Liver (tissue), 9 donors: ENCODE results near the gene BCAP31. TPM values are rescaled to one million over a fixed set of nuclear protein-coding genes. Genes with fewer than 3 reads are reported as not detected.
"Not testable (repeated sequence)": the region's sequence is repeated elsewhere in the genome, so short reads cannot be mapped to it uniquely, and the experiment has no call there.

ENCODE experiments used
- DNase-seq: peaks from one replicate; pipeline ENCODE4 v3.0.0-alpha.2; 2017; ENCODE audit warnings: low spot score
- H3K27ac ChIP-seq, 2 donors: one replicate each; pipeline ENCODE4 v1.7.0; 2013; ENCODE audit warnings: inconsistent platforms in 2 of 2, low read length in 2 of 2, control low read depth in 1 of 2, low read depth in 1 of 2, mild to moderate bottlenecking in 1 of 2
- H3K27me3 ChIP-seq, 4 donors: one replicate each; pipeline versions ENCODE4 v1.6.1 to v1.7.0; 2013; ENCODE audit warnings: low read length in 3 of 4, inconsistent platforms in 1 of 4, mild to moderate bottlenecking in 1 of 4, moderate library complexity in 1 of 4; ENCODE audit not compliant: control insufficient read depth in 4 of 4, insufficient read depth in 4 of 4
- H3K36me3 ChIP-seq, 4 donors: one replicate each; pipeline versions ENCODE4 v1.6.1 to v1.7.0; 2013; ENCODE audit warnings: low read length in 3 of 4, mild to moderate bottlenecking in 3 of 4, low read depth in 1 of 4, moderate library complexity in 1 of 4; ENCODE audit not compliant: control insufficient read depth in 4 of 4, insufficient read depth in 3 of 4
- H3K4me1 ChIP-seq, 4 donors: one replicate each; pipeline versions ENCODE4 v1.6.1 to v1.7.0; 2013; ENCODE audit warnings: low read length in 3 of 4, mild to moderate bottlenecking in 3 of 4, moderate library complexity in 1 of 4; ENCODE audit not compliant: control insufficient read depth in 4 of 4, insufficient read depth in 4 of 4
- H3K4me3 ChIP-seq, 3 donors: one replicate each; pipeline versions ENCODE4 v1.6.1 to v1.7.0; 2013; ENCODE audit warnings: low read length in 3 of 3, control low read depth in 1 of 3, low read depth in 1 of 3, mild to moderate bottlenecking in 1 of 3
- H3K9ac ChIP-seq, 2 donors: one replicate each; pipeline ENCODE4 v1.7.0; 2013; ENCODE audit warnings: low read length in 2 of 2, mild to moderate bottlenecking in 2 of 2, moderate library complexity in 2 of 2, control low read depth in 1 of 2, low read depth in 1 of 2
- H3K9me3 ChIP-seq, 4 donors: one replicate each; pipeline versions ENCODE4 v1.6.1 to v1.7.0; 2013; ENCODE audit warnings: low read length in 3 of 4; ENCODE audit not compliant: control insufficient read depth in 4 of 4
- EGR1 ChIP-seq, 2 donors: IDR thresholded peaks; 2 replicates each; pipeline ENCODE4 v1.6.1; 2016 to 2018; ENCODE audit warnings: antibody characterized with exemption in 2 of 2, low read depth in 2 of 2
- FOXA1 ChIP-seq: IDR thresholded peaks from 2 replicates; pipeline ENCODE4 v1.6.1; 2016; ENCODE audit warnings: antibody characterized with exemption
- FOXA2 ChIP-seq: IDR thresholded peaks from 2 replicates; pipeline ENCODE4 v1.6.1; 2016; ENCODE audit warnings: antibody characterized with exemption
- GABPA ChIP-seq, 2 donors: IDR thresholded peaks in 1 of 2; conservative IDR thresholded peaks in 1 of 2; 2 replicates each; pipeline ENCODE4 v1.6.1; 2016; ENCODE audit warnings: antibody characterized with exemption in 2 of 2, mild to moderate bottlenecking in 1 of 2, moderate library complexity in 1 of 2
- HNF4A ChIP-seq, 2 donors: conservative IDR thresholded peaks; 2 replicates each; pipeline ENCODE4 v1.6.1; 2016; ENCODE audit warnings: antibody characterized with exemption in 2 of 2, mild to moderate bottlenecking in 2 of 2
- MAX ChIP-seq: IDR thresholded peaks from 2 replicates; pipeline ENCODE4 v1.6.1; 2016; ENCODE audit warnings: antibody characterized with exemption
- NR2F2 ChIP-seq: IDR thresholded peaks from 2 replicates; pipeline ENCODE4 v1.6.1; 2016; ENCODE audit warnings: antibody characterized with exemption
- RAD21 ChIP-seq, 2 donors: IDR thresholded peaks; 2 replicates each; pipeline ENCODE4 v1.6.1; 2016; ENCODE audit warnings: antibody characterized with exemption in 2 of 2, mild to moderate bottlenecking in 2 of 2
- REST ChIP-seq: IDR thresholded peaks from 2 replicates; pipeline ENCODE4 v1.6.1; 2016; ENCODE audit warnings: antibody characterized with exemption, mild to moderate bottlenecking
- SP1 ChIP-seq: IDR thresholded peaks from 2 replicates; pipeline ENCODE4 v1.6.1; 2018; ENCODE audit warnings: antibody characterized with exemption, mild to moderate bottlenecking
- TAF1 ChIP-seq: conservative IDR thresholded peaks from 2 replicates; pipeline ENCODE4 v1.6.1; 2016; ENCODE audit warnings: antibody characterized with exemption, mild to moderate bottlenecking
- YY1 ChIP-seq: IDR thresholded peaks from 2 replicates; pipeline ENCODE4 v1.6.1; 2016; ENCODE audit warnings: antibody characterized with exemption, mild to moderate bottlenecking
- WGBS: extraction: QIAGEN DNeasy Blood & Tissue Kit; methylation state at CpG from one replicate; pipeline ENCODE4 v1.1.7; 2013; 5-methylcytosine and 5-hydroxymethylcytosine counted together
- polyA plus RNA-seq, 2 donors: library from polyadenylated mRNA; stranded (reverse) in 1 of 2; unstranded in 1 of 2; fragments of 200-250 nt in 1 of 2; fragments of >200 nt in 1 of 2; fragmentation: Nextera tagmentation in 1 of 2; extraction: Ambion mirVana in 1 of 2; gene quantifications; one replicate each; pipeline versions ENCODE4 v1.2.1 to v1.2.3, GENCODE V29; 2013 to 2015
- total RNA-seq, 2 donors: library from RNA; depleted of rRNA; stranded (reverse); fragments of >200 nt; gene quantifications; one replicate each; pipeline ENCODE4 v1.2.3, GENCODE V29; 2014
- TF ChIP-seq, protein P1 (sequence below): IDR thresholded peaks from 2 replicates; pipeline ENCODE4 v1.6.1; 2016; ENCODE audit warnings: antibody characterized with exemption
- TF ChIP-seq, protein P2 (sequence below): fragments of 150-350 bp; IDR thresholded peaks from 2 replicates; pipeline ENCODE4 v1.5.1; 2017; ENCODE audit warnings: improper control_type of control experiment, low read depth, low read length; ENCODE audit not compliant: missing input control
- donor health status: healthy.
- donor health status: healthy.
- donor health status: healthy.
- donor health status: healthy.
- donor health status: healthy.

BCAP31 gene
- total and polyA plus RNA-seq, 4 donors, result 64.6 to 158 (median 119) TPM

DNA sequence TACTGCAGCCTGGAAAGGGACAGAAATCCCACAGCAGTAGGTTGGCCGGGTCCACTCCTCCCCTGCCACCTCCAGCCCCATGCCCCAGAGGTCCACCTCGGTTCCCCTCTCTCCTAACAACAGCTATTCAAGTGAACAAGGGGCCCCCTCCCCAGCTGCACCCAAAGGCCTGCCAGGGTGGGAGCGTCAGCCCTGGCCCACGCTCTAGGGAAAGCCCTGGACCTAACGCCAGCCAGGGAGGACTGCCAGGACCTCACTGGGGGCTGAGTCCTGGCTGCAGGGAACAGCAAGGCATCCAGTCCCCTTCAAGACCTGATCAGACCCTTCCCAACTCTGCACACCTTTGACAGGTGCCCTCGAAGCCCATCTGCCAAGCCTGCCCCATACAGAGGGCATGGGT lies 23.2 kb downstream of the BCAP31 start (continued):
- TF ChIP-seq, protein P1, sequence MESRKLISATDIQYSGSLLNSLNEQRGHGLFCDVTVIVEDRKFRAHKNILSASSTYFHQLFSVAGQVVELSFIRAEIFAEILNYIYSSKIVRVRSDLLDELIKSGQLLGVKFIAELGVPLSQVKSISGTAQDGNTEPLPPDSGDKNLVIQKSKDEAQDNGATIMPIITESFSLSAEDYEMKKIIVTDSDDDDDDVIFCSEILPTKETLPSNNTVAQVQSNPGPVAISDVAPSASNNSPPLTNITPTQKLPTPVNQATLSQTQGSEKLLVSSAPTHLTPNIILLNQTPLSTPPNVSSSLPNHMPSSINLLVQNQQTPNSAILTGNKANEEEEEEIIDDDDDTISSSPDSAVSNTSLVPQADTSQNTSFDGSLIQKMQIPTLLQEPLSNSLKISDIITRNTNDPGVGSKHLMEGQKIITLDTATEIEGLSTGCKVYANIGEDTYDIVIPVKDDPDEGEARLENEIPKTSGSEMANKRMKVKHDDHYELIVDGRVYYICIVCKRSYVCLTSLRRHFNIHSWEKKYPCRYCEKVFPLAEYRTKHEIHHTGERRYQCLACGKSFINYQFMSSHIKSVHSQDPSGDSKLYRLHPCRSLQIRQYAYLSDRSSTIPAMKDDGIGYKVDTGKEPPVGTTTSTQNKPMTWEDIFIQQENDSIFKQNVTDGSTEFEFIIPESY, result no peak
- no peak for TF ChIP-seq EGR1 (IDR thresholded peaks at IDR 0.05; ENCODE audit: low read depth in 2 of 2)
- no peak for TF ChIP-seq FOXA1

- no peak for TF ChIP-seq YY1
- no peak for TF ChIP-seq GABPA (IDR thresholded peaks at IDR 0.05 in 1 of 2, conservative IDR thresholded peaks at IDR 0.05 in 1 of 2)
- no peak for TF ChIP-seq NR2F2
- TF ChIP-seq TAF1, result no peak
- no peak for TF ChIP-seq FOXA2
- no peak for TF ChIP-seq RAD21 (IDR thresholded peaks at IDR 0.05)
- TF ChIP-seq FOXA1, result no peak
- no peak for TF ChIP-seq MAX
- TF ChIP-seq, protein P1, result no peak
- no peak for TF ChIP-seq HNF4A (conservative IDR thresholded peaks at IDR 0.05)
- TF ChIP-seq EGR1 (IDR thresholded peaks at IDR 0.05; ENCODE audit: low read depth in 2 of 2), result no peak
- TF ChIP-seq REST, result no peak
- TF ChIP-seq, protein P2, sequence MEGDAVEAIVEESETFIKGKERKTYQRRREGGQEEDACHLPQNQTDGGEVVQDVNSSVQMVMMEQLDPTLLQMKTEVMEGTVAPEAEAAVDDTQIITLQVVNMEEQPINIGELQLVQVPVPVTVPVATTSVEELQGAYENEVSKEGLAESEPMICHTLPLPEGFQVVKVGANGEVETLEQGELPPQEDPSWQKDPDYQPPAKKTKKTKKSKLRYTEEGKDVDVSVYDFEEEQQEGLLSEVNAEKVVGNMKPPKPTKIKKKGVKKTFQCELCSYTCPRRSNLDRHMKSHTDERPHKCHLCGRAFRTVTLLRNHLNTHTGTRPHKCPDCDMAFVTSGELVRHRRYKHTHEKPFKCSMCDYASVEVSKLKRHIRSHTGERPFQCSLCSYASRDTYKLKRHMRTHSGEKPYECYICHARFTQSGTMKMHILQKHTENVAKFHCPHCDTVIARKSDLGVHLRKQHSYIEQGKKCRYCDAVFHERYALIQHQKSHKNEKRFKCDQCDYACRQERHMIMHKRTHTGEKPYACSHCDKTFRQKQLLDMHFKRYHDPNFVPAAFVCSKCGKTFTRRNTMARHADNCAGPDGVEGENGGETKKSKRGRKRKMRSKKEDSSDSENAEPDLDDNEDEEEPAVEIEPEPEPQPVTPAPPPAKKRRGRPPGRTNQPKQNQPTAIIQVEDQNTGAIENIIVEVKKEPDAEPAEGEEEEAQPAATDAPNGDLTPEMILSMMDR, result no peak
- no peak for TF ChIP-seq SP1
- Histone ChIP-seq H3K27ac (no peak overlapping the region), H3K9ac (no peak overlapping the region), H3K4me1 (no peaks in the 10 kb centered on the region), H3K27me3 (no peaks in the 10 kb centered on the region), H3K9me3 (no peaks in the 10 kb centered on the region), H3K4me3 (no peak overlapping the region), H3K36me3 (peaks cover 0 to 23% (median 4%) of the 10 kb centered on the region in 4 donors)
- DNase-seq, result no peak
- WGBS, result 78% methylated on average over 15 of the region's 15 CpGs
Measured at GRCh38 chrX:153700376-153700945, 23.7 kb downstream of the BCAP31 start.

DNA sequence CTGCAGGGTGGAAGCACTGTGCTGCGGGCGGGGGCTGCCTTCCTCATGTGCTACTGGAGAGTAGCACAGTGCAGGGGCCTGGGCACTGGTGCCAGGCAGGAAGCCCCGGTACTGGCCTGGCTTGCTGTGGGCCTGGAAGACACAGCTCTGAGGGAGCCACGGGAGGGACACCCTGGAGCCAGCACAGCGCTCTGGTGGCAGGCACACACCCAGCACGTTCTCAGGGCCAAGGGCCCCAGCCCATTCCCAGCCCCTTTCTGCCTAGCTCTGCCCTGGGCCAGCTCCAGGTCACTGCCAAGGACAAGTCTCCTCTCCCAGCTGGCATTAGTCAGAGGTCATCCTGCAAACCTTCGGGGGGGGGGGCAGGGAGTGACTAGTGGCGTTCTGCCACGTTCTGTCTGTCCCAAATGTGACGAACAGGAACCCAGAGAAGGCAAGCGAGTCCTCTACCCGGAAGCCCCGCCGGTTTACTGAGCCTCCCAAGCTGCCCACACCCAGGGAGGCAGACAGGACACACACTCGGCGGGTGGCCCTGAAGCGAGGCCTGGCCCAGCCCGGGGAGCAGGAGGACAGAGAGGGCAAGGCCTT lies 24.3 kb downstream of the BCAP31 start:
- H3K9ac ChIP-seq, H3K27me3 ChIP-seq, H3K4me3 ChIP-seq, H3K27ac ChIP-seq, H3K9me3 ChIP-seq, DNase-seq, H3K4me1 ChIP-seq: not testable (repeated sequence)
- H3K36me3 ChIP-seq, result peaks cover 0 to 23% (median 4%) of the 10 kb centered on the region in 4 donors
- 74% methylated on average over 18 of the region's 18 CpGs for WGBS

DNA sequence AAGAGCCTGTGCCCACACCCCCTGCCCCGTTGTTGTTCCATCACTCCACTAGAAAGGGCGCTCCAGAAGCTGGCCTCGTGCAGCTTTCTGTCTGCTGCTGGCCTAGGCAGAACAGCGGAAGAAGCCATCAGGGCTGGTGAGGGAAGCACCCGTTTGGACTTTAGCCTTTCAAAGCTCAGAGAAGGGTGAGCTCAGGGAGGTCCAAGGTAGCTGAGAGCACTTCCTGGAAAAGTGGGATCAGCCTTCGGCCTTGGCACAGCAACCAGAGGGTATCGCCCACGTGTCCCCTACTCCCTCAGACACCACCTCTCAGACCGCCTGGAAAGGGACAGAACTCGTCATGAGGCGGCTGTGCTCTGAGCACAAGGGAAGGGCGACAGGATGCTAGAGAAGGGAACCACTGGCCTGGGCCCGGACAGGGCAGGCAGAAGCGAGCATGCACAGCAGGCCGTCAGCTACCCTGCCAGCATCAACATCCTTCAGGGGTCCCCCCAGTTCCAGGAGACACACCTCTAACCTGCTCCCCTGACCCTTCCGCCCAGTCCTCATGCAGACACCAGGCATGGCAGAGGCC lies 24.9 kb downstream of the BCAP31 start:
- not testable (repeated sequence) for DNase-seq, H3K27ac ChIP-seq, H3K4me3 ChIP-seq, H3K9me3 ChIP-seq, H3K9ac ChIP-seq, H3K27me3 ChIP-seq, H3K4me1 ChIP-seq
- WGBS, result 81% methylated on average over 16 of the region's 16 CpGs
- peaks cover 0 to 23% (median 4%) of the 10 kb centered on the region in 4 donors for H3K36me3 ChIP-seq
